ENCODE data around the gene EFCAB8.

DNA sequence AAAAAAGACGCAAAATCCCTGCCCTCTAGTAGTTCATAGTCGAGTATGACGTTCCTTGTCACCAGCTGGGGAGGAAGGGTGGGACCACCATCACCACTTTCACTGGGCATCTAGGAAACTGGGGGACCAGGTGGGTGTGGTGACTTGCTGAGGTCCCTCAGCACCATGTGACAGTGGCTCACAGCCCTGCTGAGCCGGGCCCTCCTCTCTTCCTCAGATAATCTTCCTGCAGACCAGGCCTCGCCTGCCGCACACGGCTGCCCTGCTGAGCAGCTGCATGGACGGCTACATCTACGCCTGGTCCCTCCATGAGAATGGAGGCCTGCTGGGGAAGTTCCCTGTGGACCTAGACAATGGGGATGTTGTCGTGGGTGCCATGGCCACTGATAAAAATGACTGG, 71.5 kb downstream of the EFCAB8 start:
- TF ChIP-seq POLR2A (IDR thresholded peaks at IDR 0.05) (no peak), POLR2AphosphoS5 (IDR thresholded peaks at IDR 0.05) (no peak)
- TF ChIP-seq, protein P1, sequence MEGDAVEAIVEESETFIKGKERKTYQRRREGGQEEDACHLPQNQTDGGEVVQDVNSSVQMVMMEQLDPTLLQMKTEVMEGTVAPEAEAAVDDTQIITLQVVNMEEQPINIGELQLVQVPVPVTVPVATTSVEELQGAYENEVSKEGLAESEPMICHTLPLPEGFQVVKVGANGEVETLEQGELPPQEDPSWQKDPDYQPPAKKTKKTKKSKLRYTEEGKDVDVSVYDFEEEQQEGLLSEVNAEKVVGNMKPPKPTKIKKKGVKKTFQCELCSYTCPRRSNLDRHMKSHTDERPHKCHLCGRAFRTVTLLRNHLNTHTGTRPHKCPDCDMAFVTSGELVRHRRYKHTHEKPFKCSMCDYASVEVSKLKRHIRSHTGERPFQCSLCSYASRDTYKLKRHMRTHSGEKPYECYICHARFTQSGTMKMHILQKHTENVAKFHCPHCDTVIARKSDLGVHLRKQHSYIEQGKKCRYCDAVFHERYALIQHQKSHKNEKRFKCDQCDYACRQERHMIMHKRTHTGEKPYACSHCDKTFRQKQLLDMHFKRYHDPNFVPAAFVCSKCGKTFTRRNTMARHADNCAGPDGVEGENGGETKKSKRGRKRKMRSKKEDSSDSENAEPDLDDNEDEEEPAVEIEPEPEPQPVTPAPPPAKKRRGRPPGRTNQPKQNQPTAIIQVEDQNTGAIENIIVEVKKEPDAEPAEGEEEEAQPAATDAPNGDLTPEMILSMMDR (IDR thresholded peaks at IDR 0.05), result no peak
